Hepatocyte (in vitro differentiated cells): Measurements from ENCODE around the gene ITFG1.

Experiments
- EZH2 ChIP-seq: fragments of 200-600 bp; sonication (generic); IDR thresholded peaks from 2 replicates; pipeline ENCODE4 v1.6.1; 2016; ENCODE audit warnings: antibody characterized with exemption, mild to moderate bottlenecking, borderline replicate concordance
- TF ChIP-seq, protein P1 (sequence below): fragments of 200-600 bp; sonication (generic); IDR thresholded peaks from 2 replicates; pipeline ENCODE4 v1.5.1; 2016; ENCODE audit warnings: antibody characterized with exemption, mild to moderate bottlenecking; ENCODE audit not compliant: poor library complexity

- TF ChIP-seq, protein P1, sequence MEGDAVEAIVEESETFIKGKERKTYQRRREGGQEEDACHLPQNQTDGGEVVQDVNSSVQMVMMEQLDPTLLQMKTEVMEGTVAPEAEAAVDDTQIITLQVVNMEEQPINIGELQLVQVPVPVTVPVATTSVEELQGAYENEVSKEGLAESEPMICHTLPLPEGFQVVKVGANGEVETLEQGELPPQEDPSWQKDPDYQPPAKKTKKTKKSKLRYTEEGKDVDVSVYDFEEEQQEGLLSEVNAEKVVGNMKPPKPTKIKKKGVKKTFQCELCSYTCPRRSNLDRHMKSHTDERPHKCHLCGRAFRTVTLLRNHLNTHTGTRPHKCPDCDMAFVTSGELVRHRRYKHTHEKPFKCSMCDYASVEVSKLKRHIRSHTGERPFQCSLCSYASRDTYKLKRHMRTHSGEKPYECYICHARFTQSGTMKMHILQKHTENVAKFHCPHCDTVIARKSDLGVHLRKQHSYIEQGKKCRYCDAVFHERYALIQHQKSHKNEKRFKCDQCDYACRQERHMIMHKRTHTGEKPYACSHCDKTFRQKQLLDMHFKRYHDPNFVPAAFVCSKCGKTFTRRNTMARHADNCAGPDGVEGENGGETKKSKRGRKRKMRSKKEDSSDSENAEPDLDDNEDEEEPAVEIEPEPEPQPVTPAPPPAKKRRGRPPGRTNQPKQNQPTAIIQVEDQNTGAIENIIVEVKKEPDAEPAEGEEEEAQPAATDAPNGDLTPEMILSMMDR = no peak
- TF ChIP-seq EZH2 = no peak
Observed at GRCh38 chr16:47228241-47228640, 232.6 kb downstream of the ITFG1 start.
